Activated CD4-positive, alpha-beta T cell treated with anti-CD3 and anti-CD28 coated beads, Interleukin-2, amount 50 U/mL, for 48 hours (primary cell): ENCODE data around the gene USP3.

Experiments
- DNase-seq, 2 experiments: peaks; one replicate each; pipeline ENCODE4 v3.0.0-alpha.2; 2020

Gene USP3

DNA sequence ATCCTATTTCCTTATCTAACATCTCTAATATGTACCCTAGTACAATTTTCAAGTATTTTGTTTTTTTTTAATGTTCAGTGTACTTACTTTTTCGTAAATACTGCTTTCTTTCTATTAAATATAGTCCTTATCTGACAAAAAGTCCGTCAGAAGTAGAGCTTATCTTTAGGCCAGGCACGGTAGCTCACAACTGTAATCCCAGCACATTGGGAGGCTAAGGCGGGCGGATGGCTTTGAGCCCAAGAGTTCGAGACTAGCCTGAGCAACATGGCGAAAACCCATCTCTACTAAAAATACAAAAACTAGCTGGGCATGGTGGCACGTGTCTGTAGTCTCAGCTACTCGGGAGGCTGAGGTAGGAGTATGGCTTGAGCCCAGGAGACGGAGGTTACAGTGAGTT, 41.1 kb downstream of the USP3 start:
- DNase-seq, result no peak

GRCh38 chr15:63551400-63551799, 47.0 kb downstream of the USP3 start:
- DNase-seq, result no peak

GRCh38 chr15:63553388-63553791, 49.0 kb downstream of the USP3 start:
- no peak for DNase-seq

DNA sequence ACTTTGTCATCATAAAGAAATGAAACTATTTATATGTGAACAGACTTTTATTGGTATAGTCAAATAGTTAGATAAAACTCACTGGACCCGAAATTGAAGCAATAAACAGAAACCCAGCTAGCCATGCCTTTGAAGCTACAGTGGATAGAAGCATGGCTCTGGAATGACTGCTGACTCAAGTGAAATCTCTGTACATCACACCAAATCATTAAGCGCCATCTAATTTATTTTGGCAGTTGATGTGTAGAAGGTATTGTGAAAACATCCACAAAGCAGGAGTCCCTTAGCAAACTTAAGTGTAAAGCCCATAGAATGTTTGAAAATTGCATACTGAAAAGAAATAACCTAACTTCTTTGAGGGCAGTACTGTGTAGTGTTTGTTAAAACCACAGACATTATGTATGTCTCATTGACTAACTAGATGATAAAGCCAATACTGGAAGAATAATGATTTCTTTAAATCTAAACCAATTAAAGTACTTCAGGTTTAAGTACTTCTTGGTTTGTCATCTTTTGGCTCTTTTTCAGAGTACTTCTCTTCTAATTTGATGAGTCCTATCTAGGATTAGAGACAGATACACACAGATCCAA, 50.0 kb downstream of the USP3 start:
- no peak for DNase-seq

GRCh38 chr15:63555507-63555906, 51.1 kb downstream of the USP3 start:
- DNase-seq, result no peak

DNA sequence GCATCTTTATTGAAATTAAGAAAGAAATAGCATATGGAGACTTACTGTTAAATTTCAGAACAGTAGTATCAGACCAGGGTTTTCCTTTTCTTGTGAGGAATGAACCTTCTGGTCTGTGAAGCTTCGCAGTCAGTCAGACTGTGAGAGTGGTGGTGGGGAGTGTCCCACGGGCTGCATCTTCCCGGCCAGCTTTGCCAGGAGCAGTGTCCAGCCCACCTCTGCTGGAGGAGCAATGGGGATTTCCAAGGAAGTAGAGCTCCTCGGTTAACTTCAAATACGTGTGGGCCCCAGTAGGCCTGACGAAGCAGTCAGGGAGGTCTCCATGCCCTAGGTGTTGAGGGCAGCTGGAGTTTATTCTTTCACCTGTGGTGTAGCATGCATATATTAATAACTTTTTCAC, 51.9 kb downstream of the USP3 start:
- DNase-seq, result no peak

GRCh38 chr15:63556736-63557135, 52.3 kb downstream of the USP3 start:
- DNase-seq, result no peak

DNA sequence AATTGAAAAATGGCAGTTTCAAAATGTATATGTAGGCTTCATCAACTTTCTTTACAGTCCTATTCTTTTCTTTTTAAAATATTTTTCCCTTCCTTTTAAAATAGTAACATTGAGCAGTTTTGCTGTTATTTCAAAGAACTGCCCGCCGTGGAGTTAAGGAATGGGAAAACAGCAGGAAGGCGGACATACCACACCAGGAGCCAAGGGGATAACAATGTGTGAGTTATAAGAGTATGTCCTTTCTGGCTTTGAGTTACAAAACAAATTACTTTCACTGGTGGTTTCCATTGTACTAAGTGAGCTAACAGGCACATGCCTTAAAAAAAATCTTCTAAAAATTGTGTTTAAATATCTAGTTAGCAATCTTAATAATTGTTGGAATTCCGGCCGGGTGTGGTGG, 55.4 kb downstream of the USP3 start:
- no peak for DNase-seq

- DNase-seq, result peak; percentile 76 to 85
Observed at GRCh38 chr15:63560741-63561448, 56.5 kb downstream of the USP3 start.

DNA sequence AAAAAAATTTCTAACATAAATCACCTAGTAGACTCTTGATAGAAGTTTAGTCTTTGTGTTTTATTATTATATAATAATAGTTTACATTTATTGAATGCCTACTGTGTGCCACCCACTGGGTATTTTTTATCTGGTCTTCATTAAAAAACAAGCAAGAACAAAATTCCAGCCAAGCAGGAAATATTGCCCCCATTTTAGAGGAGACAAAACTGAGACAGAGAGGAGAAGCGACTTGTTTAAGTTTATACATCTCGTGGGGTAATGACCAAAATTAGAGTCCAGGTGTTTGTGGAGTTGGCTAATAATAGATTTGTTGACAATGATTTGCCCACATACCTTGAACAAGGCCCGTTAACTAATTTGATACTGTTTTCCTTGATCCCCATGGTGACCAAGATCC, 59.7 kb downstream of the USP3 start:
- no peak for DNase-seq

DNA sequence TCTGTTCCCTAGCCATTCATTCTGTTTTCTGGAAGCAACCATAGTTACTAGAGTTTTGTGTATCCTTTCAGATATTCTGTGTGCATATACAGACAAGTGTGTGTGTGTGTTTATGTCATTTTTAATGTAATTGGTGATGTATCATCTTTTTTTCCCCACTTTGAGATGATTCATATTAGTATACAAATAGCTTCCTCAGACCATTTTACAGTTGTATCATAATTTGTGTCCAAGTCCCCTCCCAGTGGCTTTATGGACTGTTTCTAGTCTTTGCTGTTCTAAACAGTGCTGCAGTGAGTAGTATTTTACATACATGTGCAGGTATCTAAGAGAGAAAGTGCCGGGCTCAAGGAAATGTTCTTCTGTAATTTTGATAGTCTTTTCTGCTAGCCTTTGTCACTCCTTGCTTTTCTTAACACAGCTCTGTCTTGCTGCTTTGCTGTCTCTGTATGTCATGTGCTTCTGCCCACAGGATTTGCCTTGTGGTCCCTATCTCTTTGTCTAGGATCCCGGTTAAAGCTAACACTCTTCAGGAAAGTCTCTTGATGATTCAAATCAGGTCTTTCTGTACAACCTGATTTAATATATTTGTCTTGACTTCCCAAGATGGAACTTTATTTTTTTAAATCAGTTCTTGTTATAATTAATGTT, 61.3 kb downstream of the USP3 start:
- no peak for DNase-seq

GRCh38 chr15:63572749-63573464, 68.5 kb downstream of the USP3 start:
- DNase-seq, result no peak

DNA sequence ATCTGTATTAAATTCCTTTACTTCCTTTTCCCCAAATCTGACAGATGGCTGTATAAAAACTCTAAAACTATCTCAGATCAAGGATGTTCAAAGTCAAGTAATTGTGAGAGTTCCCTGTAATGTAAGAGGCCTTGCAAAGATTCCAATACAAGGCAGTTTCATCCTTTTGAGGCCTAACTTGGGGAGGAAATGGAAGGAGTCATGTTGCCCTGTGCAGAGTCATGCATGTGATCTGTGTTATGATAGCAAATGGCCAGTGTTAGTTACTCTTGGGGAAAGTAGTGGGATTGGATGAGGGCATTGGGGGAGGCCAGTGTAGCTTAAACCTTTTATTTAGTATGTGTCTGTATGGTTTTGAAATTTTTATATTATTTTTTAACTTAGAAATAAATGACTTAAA, 69.1 kb downstream of the USP3 start:
- no peak for DNase-seq

DNA sequence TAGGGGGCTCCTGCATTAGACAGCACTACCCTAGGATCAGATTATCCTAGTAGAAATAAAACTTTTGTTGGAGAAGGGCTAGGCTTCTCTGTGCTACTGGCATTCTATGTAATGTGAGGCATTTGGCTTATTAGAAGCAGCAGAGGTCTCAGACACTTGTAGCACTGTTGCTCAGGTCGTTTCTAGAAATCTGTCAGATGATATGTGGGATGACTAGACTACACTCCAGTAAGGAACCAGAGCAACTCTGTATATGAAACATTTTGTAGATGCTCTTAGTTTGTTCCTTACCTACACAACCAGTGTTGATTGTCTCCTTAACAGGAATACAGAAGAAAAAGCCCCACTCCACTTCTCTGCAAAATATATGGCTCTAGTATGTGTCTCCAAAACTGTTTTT, 70.9 kb downstream of the USP3 start:
- DNase-seq, result no peak

GRCh38 chr15:63576441-63576840, 72.0 kb downstream of the USP3 start:
- DNase-seq, result no peak

DNA sequence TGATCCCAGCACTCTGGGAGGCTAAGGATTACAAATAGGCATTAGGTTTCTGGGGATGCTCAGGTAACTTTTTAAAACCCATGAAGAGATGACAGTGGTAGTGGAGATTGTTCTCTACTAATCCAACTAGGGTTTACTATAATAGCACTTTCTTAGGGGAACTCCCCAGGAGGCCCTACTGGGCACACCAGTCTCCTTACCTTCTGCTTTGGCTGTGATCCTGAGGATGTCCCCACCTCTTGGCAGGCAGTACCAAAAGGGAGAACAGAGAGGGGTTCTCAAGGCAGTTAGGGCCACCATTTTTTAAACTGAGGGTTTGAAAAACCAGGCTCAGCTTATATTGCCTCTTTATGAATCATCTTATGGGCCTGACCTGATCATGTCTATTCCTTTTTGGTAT, 77.8 kb downstream of the USP3 start:
- DNase-seq, result no peak

GRCh38 chr15:63582718-63583426, 78.5 kb downstream of the USP3 start:
- DNase-seq, result no peak

- no peak for DNase-seq
Observed at GRCh38 chr15:63586790-63587189, 82.4 kb downstream of the USP3 start.

- no peak for DNase-seq
Observed at GRCh38 chr15:63587527-63587926, 83.1 kb downstream of the USP3 start.

GRCh38 chr15:63588826-63589225, 84.4 kb downstream of the USP3 start:
- no peak for DNase-seq

DNA sequence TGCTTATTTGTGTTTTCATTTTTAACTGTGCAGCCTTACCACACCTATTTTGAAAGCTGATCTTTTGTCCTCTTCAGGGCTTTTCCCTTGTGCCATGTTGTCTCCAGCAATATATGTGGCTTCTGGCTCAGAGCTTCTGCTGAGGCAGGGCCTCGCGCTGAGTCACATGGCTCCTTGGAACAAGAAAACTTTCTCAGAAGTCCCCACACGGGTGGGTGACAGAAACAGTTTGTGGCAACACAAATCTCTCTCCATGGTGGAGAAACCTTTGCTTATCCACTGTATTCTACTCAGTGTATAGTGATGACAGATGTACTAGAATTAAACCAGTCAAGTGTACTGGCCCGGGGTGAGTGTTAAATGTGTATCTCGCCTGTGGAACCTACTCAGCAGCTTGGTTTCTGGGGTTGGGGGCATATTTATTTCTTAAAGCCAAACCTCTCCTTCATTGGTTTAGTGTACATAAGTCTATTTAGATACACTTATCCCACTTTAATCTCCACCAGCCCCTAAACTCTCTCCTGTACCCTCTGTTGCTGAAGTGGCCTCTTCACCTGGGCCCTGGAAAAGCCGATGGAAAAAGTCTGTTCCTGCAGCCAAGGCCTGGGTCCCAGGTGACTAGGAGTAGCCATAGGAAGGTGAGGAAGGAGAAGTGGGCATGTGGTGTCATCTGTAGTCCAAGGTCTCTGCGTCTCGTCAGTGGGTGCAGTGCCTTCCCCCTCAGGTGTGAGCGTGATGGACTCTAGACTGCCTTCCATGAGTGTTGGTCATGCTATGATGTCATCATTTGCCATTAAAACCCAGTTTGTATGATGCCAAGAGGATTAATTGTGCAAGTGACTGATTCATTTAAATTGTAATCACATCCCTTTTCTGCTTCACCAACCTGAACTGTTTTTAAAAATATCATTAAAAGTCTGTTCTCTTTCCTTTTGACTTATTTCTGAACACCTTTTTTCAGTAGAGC, 89.6 kb downstream of the USP3 start:
- peak; percentile 58 to 71 for DNase-seq

- DNase-seq, result no peak
Observed at GRCh38 chr15:63595065-63595464, 90.7 kb downstream of the USP3 start.
